GM18498 (cell line): ENCODE data around the gene NR2F6.
"Not testable (repeated sequence)": the region's sequence is repeated elsewhere in the genome, so short reads cannot be mapped to it uniquely, and the experiment has no call there.

Source experiments
- ATAC-seq: cut with Tn5 transposase; IDR thresholded peaks from one replicate; pipeline ENCODE4 v1.9.1; 2021; ENCODE audit warnings: mild to moderate bottlenecking, moderate library complexity; ENCODE audit not compliant: unreplicated experiment

The NR2F6 gene

GRCh38 chr19:17213334-17213733 lies 32.4 kb downstream of the NR2F6 start:
- no peak for ATAC-seq

DNA sequence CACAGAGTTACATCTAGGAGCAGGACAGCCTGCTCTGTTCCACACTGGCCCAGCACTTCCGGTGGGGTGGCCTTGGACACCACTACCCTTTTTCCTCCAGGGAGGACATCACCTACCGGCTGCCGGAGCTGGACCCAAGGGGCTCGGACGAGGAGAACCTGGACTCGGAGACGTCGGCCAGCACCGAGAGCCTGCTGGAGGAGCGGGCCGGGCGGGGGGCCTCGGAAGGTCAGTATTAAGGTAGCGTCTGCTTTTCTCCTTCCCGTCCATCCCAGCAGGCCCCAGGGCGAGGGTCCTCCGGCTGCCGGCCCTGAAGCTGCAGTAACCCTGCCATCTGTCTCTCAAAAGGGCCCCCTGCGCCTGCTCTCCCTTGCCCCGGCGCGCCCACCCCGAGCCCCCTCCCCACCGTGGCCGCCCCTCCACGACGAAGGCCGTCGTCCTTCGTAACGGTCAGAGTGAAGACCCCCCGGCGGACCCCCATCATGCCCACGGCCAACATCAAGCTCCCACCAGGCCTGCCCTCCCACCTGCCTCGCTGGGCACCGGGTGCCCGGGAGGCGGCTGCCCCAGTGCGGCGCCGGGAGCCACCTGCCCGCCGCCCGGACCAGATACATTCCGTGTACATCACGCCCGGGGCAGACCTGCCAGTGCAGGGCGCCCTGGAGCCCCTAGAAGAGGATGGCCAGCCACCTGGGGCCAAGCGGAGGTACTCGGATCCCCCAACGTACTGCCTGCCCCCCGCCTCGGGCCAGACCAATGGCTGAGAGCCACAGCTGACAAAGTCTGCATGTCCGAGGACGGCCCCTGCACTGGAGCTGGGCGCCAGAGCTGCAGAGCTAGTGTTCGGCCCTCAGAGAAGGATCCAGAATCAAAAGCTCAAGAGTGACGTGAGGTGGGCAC lies 33.9 kb downstream of the NR2F6 start:
- ATAC-seq = no peak

DNA sequence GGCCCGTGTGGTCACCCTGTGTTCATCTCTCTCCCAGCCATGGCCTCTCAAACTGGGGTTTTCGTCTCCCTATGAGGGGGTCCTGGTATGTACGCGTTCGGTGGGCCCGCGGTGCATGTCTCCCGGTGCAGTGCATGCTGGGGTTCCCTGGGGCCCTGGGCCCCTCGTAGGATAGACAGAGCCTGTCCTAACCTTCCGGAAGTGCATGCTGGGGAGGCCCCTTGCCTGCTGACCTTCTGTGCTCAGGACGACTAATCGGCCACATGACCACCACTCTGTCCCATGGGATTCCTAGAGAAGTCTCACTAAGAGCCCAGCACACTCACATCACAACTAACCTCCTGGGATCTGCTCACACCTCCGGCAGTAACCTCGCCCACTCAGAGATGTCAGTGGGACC lies 35.4 kb downstream of the NR2F6 start:
- ATAC-seq = no peak

GRCh38 chr19:17209126-17210036 lies 36.3 kb downstream of the NR2F6 start:
- no peak for ATAC-seq

GRCh38 chr19:17206736-17207581 lies 38.8 kb downstream of the NR2F6 start:
- ATAC-seq = no peak

DNA sequence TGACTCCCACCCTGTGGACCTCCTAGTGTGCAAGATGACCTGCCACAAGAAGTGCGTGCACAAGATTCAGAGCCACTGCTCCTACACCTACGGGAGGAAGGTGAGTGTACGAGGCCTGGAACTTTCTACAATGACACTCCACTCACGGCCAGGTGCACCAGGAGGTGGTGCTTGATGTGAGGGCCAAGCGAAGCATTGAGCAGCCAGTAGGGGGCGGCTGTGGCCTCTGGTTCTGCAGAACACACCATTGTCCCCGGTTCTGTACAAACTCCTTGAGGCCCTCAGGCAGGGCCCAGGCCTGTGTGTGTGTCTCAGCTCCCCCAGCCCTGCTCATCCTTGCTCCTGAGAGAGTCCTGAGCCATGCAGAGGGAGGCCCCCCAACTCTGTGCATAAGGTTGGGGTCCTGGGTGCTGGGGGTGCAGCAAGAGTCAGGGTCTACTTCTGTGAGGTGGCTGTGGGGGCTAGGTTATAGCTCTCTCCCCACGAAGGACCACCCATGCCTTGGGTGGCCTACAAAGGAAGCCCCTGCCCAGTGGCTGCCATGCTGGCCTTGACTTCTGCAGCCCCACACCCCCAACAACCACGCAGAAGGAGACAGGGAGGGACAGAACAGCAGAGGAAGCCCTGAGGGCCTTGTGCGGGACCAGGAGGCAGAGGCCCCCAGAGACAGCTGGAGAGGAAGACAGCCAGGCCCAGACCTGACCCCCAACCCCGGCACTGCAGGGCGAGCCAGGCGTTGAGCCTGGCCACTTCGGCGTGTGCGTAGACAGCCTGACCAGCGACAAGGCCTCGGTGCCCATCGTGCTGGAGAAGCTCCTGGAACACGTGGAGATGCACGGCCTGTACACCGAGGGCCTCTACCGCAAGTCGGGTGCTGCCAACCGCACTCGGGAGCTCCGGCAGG lies 40.2 kb downstream of the NR2F6 start:
- no peak for ATAC-seq

DNA sequence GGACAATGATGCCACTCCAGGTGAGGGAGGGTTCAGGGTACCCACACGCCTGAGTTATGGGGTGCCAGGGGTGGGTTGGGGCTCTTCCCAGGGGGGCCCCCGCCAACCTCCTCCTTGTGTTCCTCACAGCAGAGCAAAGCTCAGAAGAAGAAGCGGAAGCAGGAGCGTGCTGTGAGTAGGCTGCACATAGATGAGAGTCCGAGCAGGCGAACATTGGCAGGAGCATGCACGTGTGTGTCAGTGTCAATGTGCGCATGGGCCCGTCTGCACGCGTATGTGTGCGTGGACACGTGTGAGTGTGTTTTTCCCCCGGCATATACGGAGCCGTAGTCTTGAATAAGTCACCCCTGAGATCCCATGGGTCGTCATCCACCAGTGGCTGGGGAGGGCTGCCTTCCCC lies 43.0 kb downstream of the NR2F6 start:
- ATAC-seq = no peak

DNA sequence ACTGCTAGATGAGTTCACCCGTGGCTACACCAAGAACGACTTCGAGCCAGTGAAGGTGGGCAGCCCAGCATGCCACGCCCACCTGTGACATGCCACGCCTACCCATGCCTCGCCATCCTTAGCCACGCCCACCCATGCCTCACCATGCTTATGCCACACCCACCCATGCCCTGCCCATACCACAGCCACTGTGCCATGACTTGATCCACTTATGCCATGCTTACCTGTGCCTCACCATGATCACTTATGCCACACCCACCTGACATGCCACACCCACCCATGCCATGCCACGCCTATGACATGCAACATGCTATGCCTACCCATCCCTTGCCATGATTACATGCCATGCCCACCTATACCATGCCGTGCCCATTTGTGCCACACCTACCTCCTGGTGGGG lies 43.5 kb downstream of the NR2F6 start:
- ATAC-seq = no peak

DNA sequence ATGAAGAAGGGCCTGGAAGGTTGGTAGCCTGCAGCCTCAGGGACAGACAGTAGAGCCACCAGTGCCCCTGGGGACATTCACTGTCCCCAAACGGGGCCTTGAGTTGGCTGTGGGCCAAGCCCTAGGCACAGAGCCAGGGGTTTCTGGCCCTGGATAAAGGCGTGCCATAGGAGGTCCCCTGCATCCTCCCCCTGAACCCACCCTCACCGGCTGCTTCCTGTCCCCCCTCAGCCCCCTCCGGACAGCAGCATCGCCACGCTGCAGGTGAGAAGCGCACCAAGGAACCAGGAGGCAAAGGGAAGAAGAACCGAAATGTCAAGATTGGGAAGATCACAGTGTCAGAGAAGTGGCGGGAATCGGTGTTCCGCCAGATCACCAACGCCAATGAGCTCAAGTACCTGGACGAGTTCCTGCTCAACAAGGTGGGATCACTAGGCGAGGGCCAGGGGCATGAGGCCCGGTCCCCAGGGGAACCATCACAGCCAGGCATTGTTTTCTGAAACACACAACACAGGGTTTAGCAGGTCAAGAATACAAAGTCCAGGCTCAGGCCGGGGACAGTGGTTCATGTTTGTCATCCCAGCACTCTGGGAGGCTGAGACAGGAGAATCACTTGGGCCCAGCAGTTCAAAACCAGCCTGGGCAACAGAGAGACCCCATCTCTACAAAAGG lies 45.2 kb downstream of the NR2F6 start:
- no peak for ATAC-seq

DNA sequence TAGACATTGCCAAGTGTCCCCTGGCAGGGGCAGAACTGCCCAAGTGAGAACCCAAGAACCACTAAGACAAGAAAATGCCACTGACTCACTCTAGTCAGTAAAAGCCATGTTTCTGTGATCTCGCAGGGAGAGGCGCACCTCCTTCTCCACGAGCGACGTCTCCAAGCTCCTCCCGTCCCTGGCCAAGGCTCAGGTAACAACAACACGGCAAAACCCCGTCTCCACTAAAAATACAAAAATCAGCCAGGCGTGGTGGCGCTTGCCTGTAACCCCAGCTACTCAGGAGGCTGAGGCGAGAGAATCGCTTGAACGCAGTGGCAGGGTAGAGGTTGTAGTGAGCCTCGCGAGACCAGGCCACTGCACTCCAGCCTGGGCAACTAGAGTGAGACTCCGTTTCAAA lies 48.1 kb downstream of the NR2F6 start:
- ATAC-seq = no peak

DNA sequence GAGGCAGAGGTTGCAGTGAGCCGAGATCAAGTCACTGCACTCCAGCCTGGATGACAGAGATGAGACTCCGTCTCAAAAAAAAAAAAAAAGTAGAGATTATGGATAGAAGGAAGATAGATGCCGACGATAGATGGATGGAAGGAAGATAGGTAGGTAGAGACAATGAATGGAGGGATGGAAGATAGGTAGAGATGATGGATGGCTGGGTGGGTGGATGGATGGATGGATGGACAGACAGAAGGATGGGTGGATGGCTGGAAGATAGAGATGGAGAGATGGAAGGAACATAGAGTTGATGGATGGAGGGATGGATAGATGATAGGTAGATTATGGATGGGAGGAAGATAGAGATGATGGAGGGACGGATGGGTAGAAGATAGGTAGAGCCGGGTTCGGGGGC lies 49.1 kb downstream of the NR2F6 start:
- no peak for ATAC-seq

DNA sequence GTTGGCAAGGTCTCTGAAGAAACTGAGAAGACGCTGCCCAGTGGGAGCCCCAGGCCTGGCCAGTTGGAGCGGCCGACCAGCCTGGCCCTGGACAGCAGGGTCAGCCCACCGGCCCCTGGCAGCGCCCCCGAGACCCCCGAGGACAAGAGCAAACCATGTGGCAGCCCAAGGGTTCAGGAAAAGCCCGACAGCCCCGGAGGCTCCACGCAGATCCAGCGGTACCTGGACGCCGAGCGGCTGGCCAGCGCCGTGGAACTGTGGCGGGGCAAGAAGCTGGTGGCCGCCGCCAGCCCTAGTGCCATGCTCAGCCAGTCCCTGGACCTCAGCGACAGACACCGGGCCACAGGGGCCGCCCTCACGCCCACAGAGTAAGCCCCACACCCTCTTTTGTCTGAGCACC lies 50.6 kb downstream of the NR2F6 start:
- no peak for ATAC-seq

DNA sequence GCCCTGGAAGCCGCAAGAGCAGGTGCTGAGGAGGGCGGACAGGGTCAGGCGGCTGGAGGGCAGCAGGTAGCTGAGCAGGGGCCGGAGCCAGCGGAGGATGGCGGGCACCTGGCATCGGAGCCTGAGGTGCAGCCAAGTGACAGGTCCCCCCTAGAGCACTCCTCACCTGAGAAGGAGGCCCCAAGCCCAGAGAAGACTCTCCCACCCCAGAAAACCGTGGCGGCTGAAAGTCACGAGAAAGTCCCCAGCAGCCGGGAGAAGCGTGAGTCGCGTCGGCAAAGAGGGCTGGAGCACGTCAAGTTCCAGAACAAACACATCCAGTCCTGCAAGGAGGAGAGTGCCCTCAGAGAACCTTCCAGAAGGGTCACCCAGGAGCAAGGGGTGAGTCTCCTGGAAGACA lies 51.1 kb downstream of the NR2F6 start:
- ATAC-seq = no peak

- no peak for ATAC-seq
Observed at GRCh38 chr19:17192751-17193150, 53.0 kb downstream of the NR2F6 start.

- ATAC-seq = not testable (repeated sequence)
Observed at GRCh38 chr19:17191736-17192135, 54.0 kb downstream of the NR2F6 start.

DNA sequence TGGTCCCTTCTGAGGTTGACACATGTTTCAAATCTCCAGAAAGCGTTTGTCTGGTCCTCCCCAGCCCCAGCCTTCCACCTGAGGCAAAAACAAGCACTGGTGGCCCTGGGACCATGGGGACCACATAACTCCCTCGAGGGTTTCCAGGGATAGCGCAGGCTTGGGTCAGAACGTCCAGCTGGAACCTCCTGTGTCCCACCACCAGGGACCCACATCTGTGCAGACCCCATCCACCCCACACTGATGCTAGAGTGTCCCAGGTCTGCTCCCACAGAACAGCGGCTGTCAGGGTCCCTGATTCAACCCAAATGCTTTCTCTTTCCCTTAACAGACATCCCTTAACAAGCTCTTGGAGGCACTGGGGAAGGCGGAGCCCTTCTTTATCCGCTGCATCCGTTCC lies 60.1 kb downstream of the NR2F6 start:
- ATAC-seq = no peak

GRCh38 chr19:17184371-17184841 lies 61.3 kb downstream of the NR2F6 start:
- no peak for ATAC-seq

GRCh38 chr19:17183858-17184321 lies 61.8 kb downstream of the NR2F6 start:
- no peak for ATAC-seq

DNA sequence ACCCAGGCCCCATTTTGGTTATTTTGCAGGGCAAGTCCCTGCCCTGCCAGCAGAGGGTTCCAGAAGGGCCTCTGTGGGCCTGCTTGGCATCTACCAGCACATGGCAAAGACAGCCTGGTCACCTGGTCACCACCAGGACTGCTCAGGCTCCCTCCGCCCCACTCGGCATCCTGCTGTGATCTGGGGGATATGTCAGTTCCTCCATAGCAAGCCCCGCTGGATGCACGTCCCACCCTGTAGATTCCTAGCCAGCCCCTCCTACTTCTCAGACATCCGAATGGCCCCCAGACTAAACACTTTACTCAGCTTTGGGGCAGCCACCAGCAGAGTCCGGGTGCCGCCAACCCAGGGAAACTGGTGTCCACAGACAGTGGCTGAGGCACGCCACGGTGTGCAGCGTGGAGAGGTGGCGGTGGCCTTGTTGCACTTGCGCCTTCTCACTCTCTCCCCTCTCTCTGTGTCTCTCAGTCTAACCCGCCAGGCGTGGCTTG lies 62.4 kb downstream of the NR2F6 start:
- no peak for ATAC-seq
